Measurements from ENCODE around the gene CRISPLD2. TPM values are rescaled to one million over a fixed set of nuclear protein-coding genes. Genes with fewer than 3 reads are reported as not detected.

Gene CRISPLD2
- total RNA-seq, 2 experiments from 2014 or later: 0.47 to 0.99 TPM

GRCh38 chr16:84823926-84824325, 4.1 kb downstream of the CRISPLD2 start:
- POLR2A ChIA-PET: no interaction called here

GRCh38 chr16:84825896-84826557, 6.2 kb downstream of the CRISPLD2 start:
- no peak for TF ChIP-seq EZH2phosphoT487 (IDR thresholded peaks at IDR 0.05; ENCODE audit: borderline replicate concordance, low read depth, low read length)
- no peak for TF ChIP-seq CTCF (conservative IDR thresholded peaks at IDR 0.05; ENCODE audit: low read length)

More at GRCh38 chr16:84823926-84824325, 4.1 kb downstream of the CRISPLD2 start:
- Histone ChIP-seq H3K79me2 (ENCODE audit: insufficient read depth, low read depth, low read length) (no peaks in the 10 kb centered on the region), H3K4me1 (ENCODE audit: insufficient read depth, low read length, poor library complexity, severe bottlenecking) (no peaks in the 10 kb centered on the region), H3K9me2 (ENCODE audit: insufficient read depth, low read length) (no peaks in the 10 kb centered on the region), H3K9me3 (ENCODE audit: low read length) (no peaks in the 10 kb centered on the region), H3K27ac (ENCODE audit: low read depth, low read length, poor library complexity, severe bottlenecking) (no peak overlapping the region), H3K4me2 (ENCODE audit: low read length) (no peak overlapping the region), H4K20me1 (ENCODE audit: insufficient read depth, low read length) (no peaks in the 10 kb centered on the region), H2AFZ (ENCODE audit: low read length) (no peak overlapping the region), H3K36me3 (ENCODE audit: insufficient read depth, low read length) (no peaks in the 10 kb centered on the region), H3K4me3 (ENCODE audit: low read depth, low read length, poor library complexity, severe bottlenecking) (no peak overlapping the region)
- DNase-seq (ENCODE audit: low spot score): no peak
- no TSS peak for BruUV-seq (replicated peaks)
- TF ChIP-seq EZH2phosphoT487 (IDR thresholded peaks at IDR 0.05; ENCODE audit: borderline replicate concordance, low read depth, low read length) (no peak), CTCF (conservative IDR thresholded peaks at IDR 0.05; ENCODE audit: low read length) (no peak)
- intact Hi-C loops (cut with micrococcal nuclease; ENCODE audit: unreplicated experiment): no loop called here
- CTCF ChIA-PET (ENCODE audit: unreplicated experiment): interaction anchor here (0.6 kb wide), 1 partner anchor 69 kb away, joined by 3 read pairs; no protein-coding TSS in a partner anchor

GRCh38 chr16:84826558-84826941, 6.8 kb downstream of the CRISPLD2 start:
- TF ChIP-seq EZH2phosphoT487 (IDR thresholded peaks at IDR 0.05; ENCODE audit: borderline replicate concordance, low read depth, low read length) (no peak), CTCF (conservative IDR thresholded peaks at IDR 0.05; ENCODE audit: low read length) (no peak)

More at GRCh38 chr16:84825896-84826557, 6.2 kb downstream of the CRISPLD2 start:
- Histone ChIP-seq H3K4me3 (ENCODE audit: low read depth, low read length, poor library complexity, severe bottlenecking) (no peak overlapping the region), H3K27ac (ENCODE audit: low read depth, low read length, poor library complexity, severe bottlenecking) (no peak overlapping the region), H3K4me1 (ENCODE audit: insufficient read depth, low read length, poor library complexity, severe bottlenecking) (no peaks in the 10 kb centered on the region), H3K9me3 (ENCODE audit: low read length) (no peaks in the 10 kb centered on the region), H3K79me2 (ENCODE audit: insufficient read depth, low read depth, low read length) (no peaks in the 10 kb centered on the region), H4K20me1 (ENCODE audit: insufficient read depth, low read length) (no peaks in the 10 kb centered on the region), H3K36me3 (ENCODE audit: insufficient read depth, low read length) (no peaks in the 10 kb centered on the region), H3K4me2 (ENCODE audit: low read length) (no peak overlapping the region), H2AFZ (ENCODE audit: low read length) (no peak overlapping the region), H3K9me2 (ENCODE audit: insufficient read depth, low read length) (no peaks in the 10 kb centered on the region)
- no peak for DNase-seq (ENCODE audit: low spot score)
- CTCF ChIA-PET (ENCODE audit: unreplicated experiment): interaction anchor here (1.6 kb wide), 1 partner anchor 14 kb away, joined by 5 read pairs; no protein-coding TSS in a partner anchor
- intact Hi-C loops (cut with micrococcal nuclease; ENCODE audit: unreplicated experiment): no loop called here
- POLR2A ChIA-PET: interaction anchor here (1.4 kb wide), 1 partner anchor 16 kb away, joined by 3 read pairs; no protein-coding TSS in a partner anchor
- BruUV-seq (replicated peaks): no TSS peak

More at GRCh38 chr16:84826558-84826941, 6.8 kb downstream of the CRISPLD2 start:
- no peak for DNase-seq (ENCODE audit: low spot score)
- H2AFZ ChIP-seq (ENCODE audit: low read length): no peak overlapping the region
- H3K27ac ChIP-seq (ENCODE audit: low read depth, low read length, poor library complexity, severe bottlenecking): no peak overlapping the region
- no peaks in the 10 kb centered on the region for H3K79me2 ChIP-seq (ENCODE audit: insufficient read depth, low read depth, low read length)
- no peak overlapping the region for H3K4me3 ChIP-seq (ENCODE audit: low read depth, low read length, poor library complexity, severe bottlenecking)
- H3K36me3 ChIP-seq (ENCODE audit: insufficient read depth, low read length): no peaks in the 10 kb centered on the region
- no TSS peak for BruUV-seq (replicated peaks)
- H4K20me1 ChIP-seq (ENCODE audit: insufficient read depth, low read length): no peaks in the 10 kb centered on the region
- no peaks in the 10 kb centered on the region for H3K4me1 ChIP-seq (ENCODE audit: insufficient read depth, low read length, poor library complexity, severe bottlenecking)
- ChIA-PET CTCF (ENCODE audit: unreplicated experiment) (interaction anchor here (1.6 kb wide), 1 partner anchor 13 kb away, joined by 5 read pairs; no protein-coding TSS in a partner anchor), POLR2A (no interaction called here)
- no peaks in the 10 kb centered on the region for H3K9me2 ChIP-seq (ENCODE audit: insufficient read depth, low read length)
- H3K4me2 ChIP-seq (ENCODE audit: low read length): no peak overlapping the region
- intact Hi-C loops (cut with micrococcal nuclease; ENCODE audit: unreplicated experiment): no loop called here
- no peaks in the 10 kb centered on the region for H3K9me3 ChIP-seq (ENCODE audit: low read length)

All from OCI-LY7 (cell line).